COR-L47 (cell line): Measurements from ENCODE around the gene AGRN.
"Not testable (repeated sequence)": the region's sequence is repeated elsewhere in the genome, so short reads cannot be mapped to it uniquely, and the experiment has no call there.

Experiments used
- DNase-seq: peaks from one replicate; lab custom pipeline; 2025; lab: John Stamatoyannopoulos, UW

Gene AGRN

DNA sequence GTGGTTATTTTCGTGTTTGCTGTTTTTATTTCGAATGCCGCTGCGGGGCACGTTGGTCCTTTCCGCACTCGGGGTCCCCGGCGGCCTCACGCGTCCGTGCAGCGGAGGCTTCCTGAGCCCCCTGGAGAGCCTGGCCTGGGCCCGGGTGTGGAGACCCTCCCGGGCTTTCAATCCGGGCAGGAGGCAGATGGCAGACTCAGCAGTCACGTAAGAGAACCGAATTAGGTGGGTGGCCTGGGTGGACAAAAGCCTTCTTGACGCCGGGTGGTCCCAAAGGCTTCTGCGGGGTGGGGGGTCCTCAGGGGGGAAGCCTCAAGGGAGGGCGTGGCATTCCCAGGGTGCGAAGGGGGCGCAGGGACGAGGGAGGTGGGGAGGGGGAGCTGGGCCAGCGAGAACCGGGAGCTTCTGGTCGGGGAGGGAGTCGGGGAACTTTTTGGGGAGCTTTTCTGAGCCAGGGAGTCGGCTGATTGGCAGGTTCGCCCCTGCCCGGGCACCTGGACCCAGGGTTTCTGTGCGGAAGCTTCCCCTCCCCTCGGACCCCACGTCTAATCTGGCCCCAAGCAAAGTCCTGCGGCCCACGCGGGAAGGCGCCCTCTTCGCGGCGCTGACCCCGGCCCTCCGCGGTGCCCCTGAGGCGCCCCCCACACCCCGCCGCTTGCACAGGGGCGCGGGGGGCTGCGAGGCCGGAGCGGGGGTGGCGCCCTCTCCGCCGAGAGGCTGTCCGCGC is 18.7 kb upstream of the AGRN start:
- no peak for DNase-seq

- no peak for DNase-seq
These were observed 16.1 kb upstream of the AGRN start for GRCh38 chr1:1003618-1004419.

- DNase-seq: no peak
These were observed 15.5 kb upstream of the AGRN start for GRCh38 chr1:1004420-1004779.

- peak; percentile 33 for DNase-seq
These were observed 14.9 kb upstream of the AGRN start for GRCh38 chr1:1004780-1005697.

DNA sequence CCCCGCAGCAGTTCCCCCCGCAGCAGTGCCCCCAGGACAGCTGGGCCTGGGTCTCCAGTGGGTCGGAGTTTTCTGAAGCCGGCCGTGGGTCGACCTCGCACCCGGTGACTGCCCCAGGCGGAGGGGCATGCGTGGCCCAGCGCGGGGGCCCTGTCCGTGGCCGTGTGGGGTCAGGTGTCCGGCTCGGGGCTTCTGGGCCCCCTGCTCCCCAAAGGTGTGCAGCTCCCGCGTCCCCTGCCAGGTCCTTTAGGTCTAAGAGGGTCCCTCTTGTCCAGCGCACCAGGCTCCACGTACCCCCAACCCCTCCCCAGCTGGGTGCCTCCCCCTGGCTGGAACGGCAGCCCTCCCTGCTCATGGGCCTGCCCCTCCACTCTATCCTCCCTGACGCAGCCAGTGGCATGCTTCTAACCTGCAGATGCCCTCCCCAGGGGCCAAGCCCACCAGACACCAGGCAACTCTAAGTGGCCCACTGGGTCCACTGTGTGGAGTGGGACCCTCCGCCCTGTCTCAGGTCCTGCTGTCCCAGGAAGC is 14.1 kb upstream of the AGRN start:
- DNase-seq: no peak

GRCh38 chr1:1006305-1007159 is 13.4 kb upstream of the AGRN start:
- DNase-seq: no peak

GRCh38 chr1:1010131-1010530 is 9.8 kb upstream of the AGRN start:
- not testable (repeated sequence) for DNase-seq

DNA sequence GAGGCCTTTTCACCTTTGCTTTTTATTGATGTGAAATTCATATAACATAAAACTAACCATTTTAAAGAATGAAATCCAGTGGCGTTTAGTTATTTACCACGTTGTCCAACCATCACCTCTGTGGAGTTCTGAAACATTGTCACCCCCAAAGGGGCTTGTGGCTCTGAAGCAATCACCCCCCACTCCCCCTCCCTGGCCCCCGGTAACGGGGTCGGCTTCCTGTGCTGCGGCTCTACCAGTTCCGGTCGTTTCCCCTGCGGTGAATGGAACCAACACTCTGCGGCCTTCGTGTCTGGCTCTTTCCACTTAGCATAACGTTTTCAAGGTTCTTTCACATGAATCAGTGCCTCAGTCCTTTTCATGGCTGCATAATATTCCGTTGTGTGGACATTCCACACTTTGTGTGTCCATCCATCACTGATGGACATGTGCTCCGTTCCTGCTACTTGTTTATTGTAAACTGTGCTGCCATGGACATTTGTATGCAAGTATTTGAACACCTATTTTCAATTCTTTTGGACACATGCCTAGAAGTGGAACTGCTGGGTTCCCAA is 8.4 kb upstream of the AGRN start:
- no peak for DNase-seq

GRCh38 chr1:1012736-1013104 is 7.2 kb upstream of the AGRN start:
- not testable (repeated sequence) for DNase-seq

DNA sequence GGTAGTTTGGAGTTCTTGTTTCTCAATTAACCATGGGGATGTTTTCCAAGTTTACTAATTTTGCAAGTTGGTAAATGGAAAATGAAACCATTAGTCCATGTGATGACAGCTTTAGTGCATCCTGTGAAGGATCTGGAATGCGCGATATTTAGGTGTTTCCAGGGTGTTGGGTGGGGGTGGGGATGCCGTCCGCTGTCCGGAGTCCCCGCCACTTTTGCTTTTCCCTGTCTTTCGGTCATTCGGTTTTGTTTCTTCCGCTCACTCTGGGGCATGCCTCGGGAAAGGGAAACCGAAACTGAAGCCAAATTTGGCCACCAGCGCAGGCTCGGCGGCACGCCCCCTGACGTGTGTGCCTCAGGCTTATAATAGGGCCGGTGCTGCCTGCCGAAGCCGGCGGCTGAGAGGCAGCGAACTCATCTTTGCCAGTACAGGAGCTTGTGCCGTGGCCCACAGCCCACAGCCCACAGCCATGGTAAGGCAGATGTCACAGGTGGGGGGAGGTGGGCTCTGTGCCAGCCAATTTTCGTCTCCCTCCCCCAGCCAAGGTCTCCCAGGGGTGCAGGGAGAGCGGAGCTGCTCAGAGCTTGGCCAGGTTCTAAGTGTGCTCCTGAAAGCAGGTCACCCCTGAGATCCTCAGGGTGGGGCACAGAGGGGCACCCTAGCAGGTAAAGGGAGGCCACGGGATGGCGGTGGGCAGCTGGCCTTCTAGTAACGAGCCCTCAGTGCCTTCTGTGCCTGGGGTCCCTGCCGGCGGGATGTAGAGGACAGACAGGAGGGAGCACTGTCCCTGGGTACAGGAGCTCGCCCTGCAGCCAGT is 6.6 kb upstream of the AGRN start, which contains the start of gene ISG15:
Gene ISG15 (plus strand): TSS at position 393 of the 817 bp plus-strand sequence. CDS start 77 bp downstream, at position 470.
- DNase-seq: peak; percentile 74

DNA sequence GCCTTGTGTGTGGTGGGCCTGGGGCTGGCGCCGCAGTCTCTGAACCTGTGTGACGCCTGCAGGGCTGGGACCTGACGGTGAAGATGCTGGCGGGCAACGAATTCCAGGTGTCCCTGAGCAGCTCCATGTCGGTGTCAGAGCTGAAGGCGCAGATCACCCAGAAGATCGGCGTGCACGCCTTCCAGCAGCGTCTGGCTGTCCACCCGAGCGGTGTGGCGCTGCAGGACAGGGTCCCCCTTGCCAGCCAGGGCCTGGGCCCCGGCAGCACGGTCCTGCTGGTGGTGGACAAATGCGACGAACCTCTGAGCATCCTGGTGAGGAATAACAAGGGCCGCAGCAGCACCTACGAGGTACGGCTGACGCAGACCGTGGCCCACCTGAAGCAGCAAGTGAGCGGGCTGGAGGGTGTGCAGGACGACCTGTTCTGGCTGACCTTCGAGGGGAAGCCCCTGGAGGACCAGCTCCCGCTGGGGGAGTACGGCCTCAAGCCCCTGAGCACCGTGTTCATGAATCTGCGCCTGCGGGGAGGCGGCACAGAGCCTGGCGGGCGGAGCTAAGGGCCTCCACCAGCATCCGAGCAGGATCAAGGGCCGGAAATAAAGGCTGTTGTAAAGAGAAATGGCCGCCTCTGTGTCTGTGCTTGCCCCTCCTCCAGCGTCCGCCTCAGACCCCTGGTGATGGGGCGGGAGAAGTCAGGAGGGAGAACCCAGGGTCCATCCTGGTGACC is 5.8 kb upstream of the AGRN start:
- DNase-seq: no peak

DNA sequence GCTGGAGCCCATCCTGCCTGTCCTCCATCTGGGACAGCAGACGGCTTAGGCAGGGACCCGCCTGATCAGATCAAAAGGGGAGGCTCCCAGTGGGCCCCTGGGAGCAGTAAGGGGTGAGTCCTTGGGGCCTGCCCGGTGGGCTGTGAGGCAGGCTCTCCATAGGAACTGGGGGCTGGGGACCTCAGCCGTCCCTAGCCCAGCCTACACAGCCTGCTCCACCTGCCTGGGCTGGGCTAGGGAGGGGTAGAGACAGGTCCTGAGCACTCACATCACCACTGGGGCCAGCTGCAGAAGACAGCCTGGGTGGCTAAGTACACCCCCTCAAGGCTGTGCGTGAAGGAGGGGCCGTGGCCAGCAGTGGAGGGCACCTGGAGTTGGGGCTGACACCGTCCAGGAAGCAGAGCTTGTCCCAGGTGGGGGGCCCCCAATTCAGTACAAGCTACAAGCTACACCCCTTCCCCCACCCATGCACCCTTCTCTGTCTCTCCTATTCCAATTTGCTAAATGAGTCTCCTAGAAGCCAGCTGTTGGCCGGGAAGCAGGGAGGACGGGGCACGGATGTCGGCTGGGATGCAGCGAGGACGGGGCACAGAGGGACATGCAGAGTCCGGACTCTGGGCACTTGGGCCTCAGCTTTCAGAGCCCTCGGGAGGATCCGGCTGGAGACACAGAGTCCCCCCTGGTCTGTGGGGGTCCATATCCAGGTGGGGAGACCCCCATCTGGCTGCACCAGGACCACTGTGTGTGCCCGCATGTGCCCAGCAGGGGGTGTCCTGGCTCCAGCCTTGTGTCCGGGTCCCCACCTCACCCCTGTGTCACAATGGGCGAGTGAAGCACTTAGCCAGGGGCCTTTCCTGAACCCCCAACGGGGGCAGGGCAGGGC is 4.9 kb upstream of the AGRN start:
- no peak for DNase-seq

GRCh38 chr1:1017397-1018320 is 2.3 kb upstream of the AGRN start:
- not testable (repeated sequence) for DNase-seq

- not testable (repeated sequence) for DNase-seq
These were observed 1.6 kb upstream of the AGRN start for GRCh38 chr1:1018321-1018685.

- peak; percentile 61 for DNase-seq
These were observed 559 bp upstream of the AGRN start for GRCh38 chr1:1019122-1019999.

DNA sequence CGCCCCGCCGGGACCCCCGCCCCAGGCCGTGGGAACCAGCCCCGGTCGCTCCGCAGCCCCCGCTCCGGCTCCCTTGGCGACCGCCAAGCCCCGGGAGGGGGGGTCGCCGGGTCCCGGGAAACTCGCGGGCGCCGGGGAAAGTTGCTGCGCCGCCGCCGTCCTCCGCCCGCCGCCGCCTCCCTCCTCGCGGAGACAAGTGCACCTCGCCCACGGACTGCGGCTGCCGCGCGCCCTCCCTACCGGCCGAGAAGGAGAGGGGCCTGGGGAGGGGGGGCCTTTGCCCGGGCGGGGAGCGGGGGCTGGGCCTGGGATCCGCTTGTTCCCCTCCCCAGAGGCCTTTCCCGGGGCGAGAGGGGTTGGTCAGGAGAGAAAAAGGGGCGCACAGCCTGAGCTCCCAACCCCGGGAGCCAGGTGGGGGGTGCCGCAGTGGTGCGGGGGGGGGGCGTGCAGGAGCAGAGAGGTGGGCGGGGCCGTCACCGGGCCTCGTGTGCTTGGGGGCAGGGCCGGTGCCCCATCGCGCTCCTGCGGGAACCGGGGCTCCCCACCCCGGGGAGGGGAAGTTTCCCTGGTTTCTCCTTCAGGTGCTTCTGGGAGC is 592 bp downstream of the AGRN start:
- no peak for DNase-seq
